Stimulated activated effector memory CD8-positive, alpha-beta T cell treated with anti-CD3 and anti-CD28 coated beads, Interleukin-12 subunit alpha, Interleukin-12 subunit beta, amount 100 ng/mL, for 72 hours (primary cell): Measurements from ENCODE around the gene KLHL4.
"Not testable (repeated sequence)": the region's sequence is repeated elsewhere in the genome, so short reads cannot be mapped to it uniquely, and the experiment has no call there.

Experiments
- ATAC-seq: fragments of 150-1000 bp; cut with Tn5 transposase; 2 replicates; pipeline ENCODE4 v1.10.0; 2021
- DNase-seq, 2 donors: peaks; one replicate each; pipeline ENCODE4 v3.0.0; 2021 to 2022; ENCODE audit warnings: low spot score in 2 of 2
- H3K27ac Mint-ChIP-seq: one replicate; pipeline ENCODE4 v1.8.0; 2022; ENCODE audit warnings: mild to moderate bottlenecking, mixed read lengths
- H3K36me3 Mint-ChIP-seq: one replicate; pipeline ENCODE4 v1.8.0; 2022; ENCODE audit warnings: mild to moderate bottlenecking, mixed read lengths
- H3K4me1 Mint-ChIP-seq: one replicate; pipeline ENCODE4 v1.8.0; 2022; ENCODE audit warnings: mixed read lengths
- H3K4me3 Mint-ChIP-seq: one replicate; pipeline ENCODE4 v1.8.0; 2022; ENCODE audit warnings: mild to moderate bottlenecking, mixed read lengths
- H3K9me3 Mint-ChIP-seq: one replicate; pipeline ENCODE4 v1.8.0; 2022; ENCODE audit warnings: mixed read lengths

The KLHL4 gene

DNA sequence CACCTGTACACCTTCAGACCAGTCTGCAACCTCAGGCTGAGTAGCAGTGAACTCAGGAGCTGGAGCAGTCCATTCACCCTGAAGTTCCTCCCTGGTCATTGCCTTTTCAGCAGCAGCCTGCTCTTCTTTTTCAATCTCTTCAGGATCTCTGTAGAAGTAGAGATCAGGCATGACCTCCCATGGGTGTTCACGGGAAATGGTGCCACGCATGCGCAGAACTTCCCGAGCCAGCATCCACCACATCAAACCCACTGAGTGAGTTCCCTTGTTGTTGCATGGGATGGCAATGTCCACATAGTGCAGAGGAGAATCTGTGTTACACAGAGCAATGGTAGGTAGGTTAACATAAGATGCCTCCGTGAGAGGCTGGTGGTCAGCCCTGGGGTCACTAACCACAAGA lies 185.9 kb downstream of the KLHL4 start:
- ATAC-seq, DNase-seq, H3K4me1 Mint-ChIP-seq, H3K9me3 Mint-ChIP-seq, H3K27ac Mint-ChIP-seq, H3K4me3 Mint-ChIP-seq, H3K36me3 Mint-ChIP-seq: not testable (repeated sequence)

DNA sequence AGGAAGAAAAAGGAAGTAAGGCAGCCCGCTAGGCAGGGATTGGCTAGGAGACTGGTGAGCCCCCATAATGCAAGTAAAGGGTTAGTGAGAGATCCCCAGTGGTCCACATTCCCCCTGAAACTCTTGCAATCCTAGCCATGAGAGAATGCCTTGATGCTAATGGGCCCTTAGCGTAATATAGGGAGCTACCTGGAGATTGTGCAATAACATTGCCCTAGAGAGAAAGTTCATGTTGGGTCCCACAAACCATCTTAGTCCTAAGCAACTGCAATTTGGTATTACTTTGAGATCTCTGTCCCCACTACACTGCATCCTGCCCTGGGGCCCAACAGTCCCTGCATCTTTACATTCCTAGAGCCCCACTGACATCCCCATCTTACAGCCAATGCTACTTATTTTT lies 188.5 kb downstream of the KLHL4 start:
- no peak for ATAC-seq
- Mint-ChIP-seq H3K4me1 (no peaks in the 10 kb centered on the region), H3K27ac (no peak overlapping the region), H3K36me3 (no peaks in the 10 kb centered on the region), H3K9me3 (peaks cover 5% of the 10 kb centered on the region), H3K4me3 (no peak overlapping the region)
- DNase-seq = no peak

DNA sequence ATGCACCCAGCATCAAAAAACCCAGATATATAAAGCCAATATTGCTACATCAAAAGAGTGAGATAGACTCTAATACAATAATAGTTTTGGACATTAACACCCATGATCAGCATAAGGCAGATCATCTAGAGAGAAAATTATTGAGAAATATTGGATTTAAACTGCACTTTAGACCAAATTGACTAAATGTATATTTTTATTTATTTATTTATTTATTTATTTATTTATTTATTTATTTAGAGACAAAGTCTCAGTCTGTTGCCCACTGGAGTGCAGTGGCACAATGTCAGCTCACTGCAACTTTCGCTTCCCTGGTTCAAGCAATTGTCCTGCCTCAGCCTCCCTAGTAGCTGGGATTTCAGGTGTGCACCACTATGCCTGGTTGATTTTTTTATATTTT lies 193.0 kb downstream of the KLHL4 start:
- Mint-ChIP-seq H3K4me1 (no peaks in the 10 kb centered on the region), H3K36me3 (no peaks in the 10 kb centered on the region), H3K9me3 (peaks cover 8% of the 10 kb centered on the region), H3K27ac (no peak overlapping the region), H3K4me3 (no peak overlapping the region)
- ATAC-seq (no peak), DNase-seq (no peak)
